GM20000 (cell line): ENCODE results near the gene RPL41.
"Not testable (repeated sequence)": the region's sequence is repeated elsewhere in the genome, so short reads cannot be mapped to it uniquely, and the experiment has no call there.

Experiments
- DNase-seq: peaks from one replicate; pipeline ENCODE4 v3.0.0; 2012; ENCODE audit warnings: low spot score
- CTCF ChIP-seq: IDR thresholded peaks from 2 replicates; pipeline ENCODE4 v1.5.1; 2012; ENCODE audit warnings: mild to moderate bottlenecking, control low read depth; ENCODE audit errors: extremely low read depth, missing control alignments

Gene RPL41

DNA sequence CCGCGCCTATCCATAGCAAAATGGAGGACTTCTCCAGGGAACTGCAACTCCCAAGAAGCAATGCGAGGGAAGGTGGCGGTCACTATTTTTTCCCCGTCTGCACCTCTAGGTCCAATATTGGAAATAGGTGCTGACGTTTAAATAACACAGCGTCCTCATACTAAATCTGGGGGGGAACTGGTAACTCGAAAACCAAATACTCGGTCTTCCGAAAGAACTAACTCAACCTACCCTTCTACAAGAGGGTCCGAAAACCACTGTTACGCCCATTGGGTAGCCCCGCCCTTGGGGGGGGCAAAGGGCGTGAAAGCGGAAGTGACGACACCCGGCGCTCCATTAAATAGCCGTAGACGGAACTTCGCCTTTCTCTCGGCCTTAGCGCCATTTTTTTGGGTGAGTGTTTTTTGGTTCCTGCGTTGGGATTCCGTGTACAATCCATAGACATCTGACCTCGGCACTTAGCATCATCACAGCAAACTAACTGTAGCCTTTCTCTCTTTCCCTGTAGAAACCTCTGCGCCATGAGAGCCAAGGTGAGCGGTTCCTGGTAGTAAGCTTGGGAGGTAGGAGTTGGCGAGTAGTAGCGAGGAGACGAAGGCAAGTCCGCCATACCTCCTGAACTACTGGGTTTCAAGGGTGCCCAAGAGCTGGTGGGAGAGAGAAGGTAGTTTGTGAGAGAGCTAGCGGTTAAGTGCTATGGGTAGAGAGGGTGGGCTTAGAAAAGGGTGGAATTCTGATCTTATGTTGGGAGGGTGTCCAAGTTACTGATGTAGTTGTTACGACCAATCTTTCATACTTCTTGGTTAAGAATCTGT is at the start of gene RPL41:
RPL41 (plus strand) TSS at position 367 of the 815 bp plus-strand sequence.
- peak; percentile 80 for DNase-seq
- no peak for TF ChIP-seq CTCF

- no peak for DNase-seq
- TF ChIP-seq CTCF: no peak
Measured at GRCh38 chr12:56071648-56072047, 44.8 kb upstream of the RPL41 start.

GRCh38 chr12:56074396-56074795 is 42.0 kb upstream of the RPL41 start:
- TF ChIP-seq CTCF: no peak
- no peak for DNase-seq

DNA sequence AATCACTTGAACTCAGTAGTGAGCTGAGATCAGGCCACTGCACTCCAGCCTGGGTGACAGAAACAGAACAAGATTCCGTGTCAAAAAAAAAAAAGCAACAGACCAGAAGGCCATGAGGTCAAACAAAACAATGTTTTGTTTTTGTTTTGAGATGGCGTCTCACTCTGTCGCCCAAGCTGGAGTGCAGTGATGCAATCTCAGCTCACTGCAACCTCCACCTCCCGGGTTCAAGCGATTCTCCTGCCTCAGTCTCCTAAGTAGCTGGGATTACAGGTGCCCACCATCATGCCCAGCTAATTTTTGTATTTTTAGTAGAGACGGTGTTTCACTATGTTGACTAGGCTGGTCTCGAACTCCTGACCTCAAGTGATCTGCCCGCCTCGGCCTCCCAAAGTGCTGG is 38.5 kb upstream of the RPL41 start:
- not testable (repeated sequence) for DNase-seq

GRCh38 chr12:56078427-56078826 is 38.0 kb upstream of the RPL41 start:
- TF ChIP-seq CTCF: no peak
- DNase-seq: no peak

- peak; percentile 45 for TF ChIP-seq CTCF
- peak; percentile 87 for DNase-seq
Measured at GRCh38 chr12:56078931-56079722, 37.3 kb upstream of the RPL41 start.

DNA sequence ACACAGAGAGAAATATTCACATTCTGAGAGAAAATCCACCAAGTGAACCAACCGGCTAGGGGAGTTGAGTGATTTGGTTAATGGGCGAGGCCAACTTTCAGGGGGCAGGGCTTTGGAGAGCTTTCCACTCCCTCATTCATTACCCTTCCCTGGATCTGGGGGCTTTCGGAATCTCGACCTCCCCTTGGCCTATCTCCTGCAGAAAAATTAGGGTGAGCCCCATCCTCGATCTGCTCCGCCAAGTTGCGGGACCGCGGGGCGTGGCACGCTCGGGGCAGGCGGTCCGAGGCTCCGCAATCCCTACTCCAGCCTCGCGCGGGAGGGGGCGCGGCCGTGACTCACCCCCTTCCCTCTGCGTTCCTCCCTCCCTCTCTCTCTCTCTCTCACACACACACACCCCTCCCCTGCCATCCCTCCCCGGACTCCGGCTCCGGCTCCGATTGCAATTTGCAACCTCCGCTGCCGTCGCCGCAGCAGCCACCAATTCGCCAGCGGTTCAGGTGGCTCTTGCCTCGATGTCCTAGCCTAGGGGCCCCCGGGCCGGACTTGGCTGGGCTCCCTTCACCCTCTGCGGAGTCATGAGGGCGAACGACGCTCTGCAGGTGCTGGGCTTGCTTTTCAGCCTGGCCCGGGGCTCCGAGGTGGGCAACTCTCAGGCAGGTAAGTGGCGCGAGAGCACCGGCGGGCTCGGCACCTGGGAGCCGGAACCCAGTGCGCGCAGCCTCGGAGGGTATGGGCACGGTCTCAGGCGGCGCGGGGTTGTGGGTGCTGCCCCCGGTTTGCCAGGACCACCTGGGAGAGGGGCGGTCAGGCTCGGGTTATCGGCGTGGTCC is 36.5 kb upstream of the RPL41 start, which contains the start of gene ERBB3:
ERBB3 (plus strand) TSS at position 443 of the 833 bp plus-strand sequence; CDS start at position 579, 136 bp downstream.
- DNase-seq: peak; percentile 74
- no peak for TF ChIP-seq CTCF
